ENCODE data around the gene EDIL3.
"Not testable (repeated sequence)": the region's sequence is repeated elsewhere in the genome, so short reads cannot be mapped to it uniquely, and the experiment has no call there.

Gene EDIL3

GRCh38 chr5:84063041-84063440, 321.6 kb downstream of the EDIL3 start:
- no peak for DNase-seq (ENCODE audit: low read depth)

GRCh38 chr5:84059672-84060071, 325.0 kb downstream of the EDIL3 start:
- DNase-seq (ENCODE audit: low read depth), result no peak

- DNase-seq (ENCODE audit: low read depth), result no peak
Observed at GRCh38 chr5:84058561-84058960, 326.1 kb downstream of the EDIL3 start.

GRCh38 chr5:84057211-84057610, 327.5 kb downstream of the EDIL3 start:
- DNase-seq (ENCODE audit: low read depth), result no peak

- no peak for DNase-seq (ENCODE audit: low read depth)
Observed at GRCh38 chr5:84045964-84046363, 338.7 kb downstream of the EDIL3 start.

GRCh38 chr5:84036842-84037241, 347.8 kb downstream of the EDIL3 start:
- no peak for DNase-seq (ENCODE audit: low read depth)

GRCh38 chr5:84032324-84032723, 352.4 kb downstream of the EDIL3 start:
- DNase-seq (ENCODE audit: low read depth), result no peak

GRCh38 chr5:84028093-84028492, 356.6 kb downstream of the EDIL3 start:
- DNase-seq (ENCODE audit: low read depth), result no peak

GRCh38 chr5:84018521-84018920, 366.2 kb downstream of the EDIL3 start:
- DNase-seq (ENCODE audit: low read depth), result not testable (repeated sequence)

GRCh38 chr5:84017523-84018172, 367.0 kb downstream of the EDIL3 start:
- DNase-seq (ENCODE audit: low read depth), result no peak

GRCh38 chr5:84016085-84016484, 368.6 kb downstream of the EDIL3 start:
- no peak for DNase-seq (ENCODE audit: low read depth)

GRCh38 chr5:84014966-84015365, 369.7 kb downstream of the EDIL3 start:
- no peak for DNase-seq (ENCODE audit: low read depth)

GRCh38 chr5:83993803-83994202, 390.9 kb downstream of the EDIL3 start:
- no peak for DNase-seq (ENCODE audit: low read depth)

- DNase-seq (ENCODE audit: low read depth), result no peak
Observed at GRCh38 chr5:83991566-83992224, 393.0 kb downstream of the EDIL3 start.

- no peak for DNase-seq (ENCODE audit: low read depth)
Observed at GRCh38 chr5:83988293-83988685, 396.4 kb downstream of the EDIL3 start.

- no peak for DNase-seq (ENCODE audit: low read depth)
Observed at GRCh38 chr5:83987513-83988292, 397.0 kb downstream of the EDIL3 start.

GRCh38 chr5:83983852-83984251, 400.8 kb downstream of the EDIL3 start:
- no peak for DNase-seq (ENCODE audit: low read depth)

- no peak for DNase-seq (ENCODE audit: low read depth)
Observed at GRCh38 chr5:83973925-83974815, 410.5 kb downstream of the EDIL3 start.

GRCh38 chr5:83972909-83973308, 411.8 kb downstream of the EDIL3 start:
- DNase-seq (ENCODE audit: low read depth), result no peak

- DNase-seq (ENCODE audit: low read depth), result no peak
Observed at GRCh38 chr5:83972236-83972635, 412.4 kb downstream of the EDIL3 start.

GRCh38 chr5:83967417-83967816, 417.3 kb downstream of the EDIL3 start:
- DNase-seq (ENCODE audit: low read depth), result no peak

GRCh38 chr5:83965441-83965840, 419.2 kb downstream of the EDIL3 start:
- DNase-seq (ENCODE audit: low read depth), result no peak
